Small intestine (tissue), 7 donors: ENCODE data around the gene SRF. TPM values are rescaled to one million over a fixed set of nuclear protein-coding genes. Genes with fewer than 3 reads are reported as not detected.

Source experiments
- DNase-seq, 2 donors: peaks; one replicate each; pipeline versions ENCODE4 v3.0.0 to v3.0.0-alpha.2; 2013
- FAIRE-seq: peaks from 2 replicates; lab custom pipeline; 2012; peaks lifted over from hg19 to GRCh38; lab: Jason Lieb, UNC
- H3K27ac ChIP-seq, 3 donors: one replicate each; pipeline ENCODE4 v1.5.1; 2013; ENCODE audit warnings: low read length in 2 of 3, mild to moderate bottlenecking in 2 of 3, control low read depth in 1 of 3, inconsistent platforms in 1 of 3, low read depth in 1 of 3, moderate library complexity in 1 of 3
- H3K27me3 ChIP-seq, 3 donors: one replicate each; pipeline ENCODE4 v1.6.1; 2013; ENCODE audit warnings: low read length in 3 of 3, inconsistent platforms in 1 of 3; ENCODE audit not compliant: control insufficient read depth in 3 of 3, insufficient read depth in 3 of 3
- H3K36me3 ChIP-seq, 3 donors: one replicate each; pipeline ENCODE4 v1.6.1; 2013; ENCODE audit warnings: low read length in 3 of 3, inconsistent platforms in 1 of 3, low read depth in 1 of 3, mild to moderate bottlenecking in 1 of 3, moderate library complexity in 1 of 3; ENCODE audit not compliant: control insufficient read depth in 3 of 3, insufficient read depth in 2 of 3
- H3K4me1 ChIP-seq, 3 donors: one replicate each; pipeline ENCODE4 v1.6.1; 2013; ENCODE audit warnings: low read length in 2 of 3, inconsistent platforms in 1 of 3, low read depth in 1 of 3, mild to moderate bottlenecking in 1 of 3, moderate library complexity in 1 of 3; ENCODE audit not compliant: control insufficient read depth in 3 of 3, insufficient read depth in 2 of 3
- H3K4me3 ChIP-seq, 3 donors: one replicate each; pipeline ENCODE4 v1.5.1; 2013; ENCODE audit warnings: low read length in 3 of 3, control low read depth in 1 of 3, inconsistent platforms in 1 of 3, low read depth in 1 of 3, mild to moderate bottlenecking in 1 of 3, moderate library complexity in 1 of 3
- H3K9me3 ChIP-seq, 2 donors: one replicate each; pipeline ENCODE4 v1.6.1; 2013; ENCODE audit warnings: low read depth in 1 of 2, low read length in 1 of 2; ENCODE audit not compliant: control insufficient read depth in 2 of 2, insufficient read depth in 1 of 2
- WGBS, 3 donors: extraction: QIAGEN DNeasy Blood & Tissue Kit; methylation state at CpG; one replicate each; pipeline ENCODE4 v1.1.7; 2013; 5-methylcytosine and 5-hydroxymethylcytosine counted together
- polyA plus RNA-seq, 4 donors: library from polyadenylated mRNA; stranded (reverse) in 3 of 4; unstranded in 1 of 4; fragments of 200-250 nt in 3 of 4; fragments of 120-200 nt in 1 of 4; gene quantifications; one replicate each; pipeline versions ENCODE4 v1.2.1 to v1.2.3, GENCODE V29; 2013
- donor health status: healthy with polysubstance abuse.
- donor health status: control.
- donor health status: control.
- donor health status: Bipolar disorder and iron deficiency.
- donor health status: healthy.

SRF gene
- polyA plus RNA-seq, 4 donors: 8.9 to 24.0 (median 16.2) TPM

DNA sequence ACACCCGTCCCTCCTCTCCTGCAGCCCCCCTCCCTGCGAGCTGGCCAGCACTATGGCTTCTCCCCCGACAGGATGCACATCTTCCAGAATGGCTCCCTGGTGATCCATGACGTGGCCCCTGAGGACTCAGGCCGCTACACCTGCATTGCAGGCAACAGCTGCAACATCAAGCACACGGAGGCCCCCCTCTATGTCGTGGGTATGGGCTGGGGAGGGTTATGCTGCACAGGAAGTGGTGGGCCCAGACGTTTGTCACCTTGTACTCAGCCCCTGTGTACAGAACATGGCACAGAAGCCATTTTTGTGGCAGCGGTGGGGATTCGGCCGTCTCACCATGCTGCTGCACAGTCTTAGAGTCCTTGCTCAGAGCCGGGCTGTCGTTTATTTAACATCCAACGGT is 29.0 kb upstream of the SRF start:
- Histone ChIP-seq H3K27me3 (no peaks in the 10 kb centered on the region), H3K4me3 (no peak overlapping the region), H3K9me3 (no peaks in the 10 kb centered on the region), H3K36me3 (peaks cover 0 to 56% (median 0%) of the 10 kb centered on the region in 3 donors), H3K4me1 (peaks cover 0 to 26% (median 3%) of the 10 kb centered on the region in 3 donors), H3K27ac (no peak overlapping the region)
- FAIRE-seq: no peak
- WGBS, 3 donors: 70 to 83% (median 75%) methylated on average over 13 to 14 of the region's 14 CpGs
- DNase-seq: peak in 1 of 2 donors; percentile 6

DNA sequence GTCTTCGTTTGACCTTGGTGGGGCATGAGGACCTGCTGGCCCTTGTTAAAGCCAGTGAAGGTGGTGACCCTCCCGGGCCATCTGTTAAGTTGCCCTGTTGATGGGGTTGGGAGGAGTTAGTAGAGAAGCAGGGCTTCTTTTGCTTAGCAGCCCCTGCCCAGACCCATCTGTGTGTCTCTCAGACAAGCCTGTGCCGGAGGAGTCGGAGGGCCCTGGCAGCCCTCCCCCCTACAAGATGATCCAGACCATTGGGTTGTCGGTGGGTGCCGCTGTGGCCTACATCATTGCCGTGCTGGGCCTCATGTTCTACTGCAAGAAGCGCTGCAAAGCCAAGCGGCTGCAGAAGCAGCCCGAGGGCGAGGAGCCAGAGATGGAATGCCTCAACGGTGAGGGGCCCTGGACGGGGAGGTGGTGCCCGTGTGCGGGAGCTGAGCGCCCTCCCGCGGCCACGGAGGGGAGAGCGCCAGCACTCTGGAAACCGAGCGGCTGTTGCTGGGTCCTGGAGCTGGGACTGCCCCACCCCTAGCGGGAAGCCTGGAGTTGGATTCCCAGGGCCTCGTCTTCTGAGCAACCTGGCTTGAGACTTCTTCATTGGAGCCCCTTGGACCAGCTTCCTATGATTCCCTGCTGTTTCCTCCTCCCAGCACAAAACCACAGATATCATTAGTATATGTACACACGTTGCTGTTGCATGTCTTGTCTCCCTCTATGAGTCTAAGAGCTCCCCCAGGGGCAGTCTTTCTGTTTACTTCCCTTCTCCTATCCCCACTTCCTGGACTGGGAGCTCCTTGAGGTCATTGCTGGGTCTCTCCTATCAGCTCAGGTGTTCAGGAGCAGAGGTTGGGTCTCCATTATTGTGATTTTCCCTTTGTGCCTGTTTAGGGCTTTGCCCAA is 27.6 kb upstream of the SRF start:
- peak overlapping the region in 1 of 3 donors; percentile 42 for H3K27ac ChIP-seq
- FAIRE-seq: no peak
- WGBS, 3 donors: 14 to 19% (median 18%) methylated on average over 25 of the region's 25 CpGs

DNA sequence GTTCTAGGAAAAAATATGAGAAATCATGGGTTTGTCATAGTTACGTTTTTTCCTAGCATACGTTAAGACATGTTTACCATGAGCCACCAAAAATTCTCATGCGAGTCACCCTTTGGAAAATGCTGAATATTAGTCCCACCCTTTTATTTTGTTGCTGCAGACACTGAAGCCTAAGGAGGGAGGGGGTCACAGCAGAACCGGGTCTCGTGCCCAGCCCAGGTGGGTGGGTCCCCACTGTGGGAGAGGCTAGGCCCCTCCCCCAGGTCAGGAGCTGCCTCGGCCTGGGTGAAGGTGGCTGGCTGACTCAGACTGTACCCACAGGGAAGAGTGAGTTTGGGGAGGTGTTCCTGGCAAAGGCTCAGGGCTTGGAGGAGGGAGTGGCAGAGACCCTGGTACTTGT is 26.2 kb upstream of the SRF start:
- DNase-seq: no peak
- Histone ChIP-seq H3K36me3 (peaks cover 0 to 51% (median 0%) of the 10 kb centered on the region in 3 donors), H3K27me3 (no peaks in the 10 kb centered on the region), H3K27ac (no peak overlapping the region), H3K9me3 (no peaks in the 10 kb centered on the region), H3K4me3 (no peak overlapping the region), H3K4me1 (peaks cover 0 to 28% (median 3%) of the 10 kb centered on the region in 3 donors)
- no peak for FAIRE-seq
- WGBS, 3 donors: 62 to 74% (median 73%) methylated on average over 6 of the region's 6 CpGs

More for the DNA sequence above, 27.6 kb upstream of the SRF start:
- Histone ChIP-seq H3K4me1 (peaks cover 0 to 28% (median 3%) of the 10 kb centered on the region in 3 donors), H3K27me3 (no peaks in the 10 kb centered on the region), H3K4me3 (no peak overlapping the region), H3K36me3 (peaks cover 0 to 60% (median 0%) of the 10 kb centered on the region in 3 donors), H3K9me3 (no peaks in the 10 kb centered on the region)
- peak; percentile 71 to 94 for DNase-seq

DNA sequence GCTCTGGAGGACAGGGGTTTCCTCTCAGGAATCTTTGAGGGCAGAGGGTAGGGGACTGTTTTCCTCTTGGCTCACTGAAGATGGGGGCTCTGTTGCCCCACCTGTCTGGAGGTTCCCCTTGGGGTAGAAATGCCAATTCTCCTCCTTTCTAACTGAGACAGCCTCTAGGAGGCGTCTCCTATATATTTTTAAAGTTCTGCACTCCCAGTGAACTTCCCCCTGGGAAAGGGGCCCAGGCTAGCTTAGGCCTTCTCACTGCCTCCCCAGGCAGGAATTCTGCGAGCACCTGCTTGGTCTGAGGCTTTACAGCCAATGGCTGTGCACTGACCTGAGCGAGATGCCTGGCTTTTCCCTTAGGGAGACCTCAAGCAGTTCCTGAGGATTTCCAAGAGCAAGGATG is 24.8 kb upstream of the SRF start:
- DNase-seq (peak in 1 of 2 donors; percentile 65), FAIRE-seq (no peak)
- Histone ChIP-seq H3K4me3 (no peak overlapping the region), H3K9me3 (no peaks in the 10 kb centered on the region), H3K27me3 (no peaks in the 10 kb centered on the region), H3K4me1 (peaks cover 0 to 33% (median 3%) of the 10 kb centered on the region in 3 donors), H3K27ac (peak overlapping the region in 1 of 3 donors; percentile 30), H3K36me3 (peaks cover 0 to 49% (median 0%) of the 10 kb centered on the region in 3 donors)
- WGBS, 3 donors: 57 to 84% (median 77%) methylated on average over 3 of the region's 3 CpGs

DNA sequence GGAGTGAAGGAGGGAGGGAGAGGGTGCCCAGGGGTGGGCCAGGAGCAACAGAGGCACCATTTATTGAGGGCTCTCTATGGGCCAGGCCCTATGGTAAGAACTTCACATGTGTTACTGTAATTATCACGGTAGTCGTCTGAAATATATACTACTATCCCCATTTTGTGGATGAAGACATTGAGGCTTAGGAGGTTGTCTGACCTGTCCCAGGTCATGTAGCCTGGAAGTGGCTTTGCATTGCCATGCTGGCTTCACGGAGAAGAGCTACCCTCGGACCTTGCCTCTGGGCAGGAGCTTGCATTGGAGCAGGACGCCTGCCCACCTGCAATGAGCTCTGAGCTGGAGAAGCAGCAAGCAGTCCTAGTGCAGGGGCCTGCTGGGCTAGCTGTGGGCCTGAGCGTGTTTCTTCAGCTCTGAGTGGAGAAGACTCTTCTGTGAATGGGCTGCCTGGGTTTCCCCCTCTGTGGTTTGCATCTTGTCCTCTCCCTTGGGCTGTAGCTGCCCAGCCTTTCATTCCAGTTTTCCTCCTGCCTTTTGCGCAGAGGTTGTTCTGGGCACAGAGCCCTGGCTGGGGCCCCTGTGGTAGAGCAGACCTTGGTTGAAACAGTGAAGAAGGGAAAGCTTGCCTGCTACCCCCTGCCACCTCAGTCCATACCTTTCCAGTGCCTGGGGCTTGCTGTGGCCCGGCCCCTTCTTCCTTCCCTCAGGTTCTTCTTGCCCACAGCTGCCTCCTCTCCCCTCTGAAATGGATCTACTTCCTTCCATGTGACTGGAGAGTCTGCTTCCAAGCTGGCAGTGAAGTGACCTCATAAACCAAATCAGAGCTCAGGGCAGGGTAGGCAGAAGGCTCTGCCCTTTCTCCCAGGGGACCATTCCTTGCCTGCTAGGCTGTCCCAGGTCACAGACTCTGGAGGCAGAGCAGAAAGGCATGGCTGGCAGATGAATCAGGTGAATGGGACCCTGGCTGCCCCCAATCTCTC is 24.1 kb upstream of the SRF start:
- FAIRE-seq (no peak), DNase-seq (no peak)
- Histone ChIP-seq H3K4me3 (no peak overlapping the region), H3K36me3 (peaks cover 0 to 42% (median 0%) of the 10 kb centered on the region in 3 donors), H3K27me3 (no peaks in the 10 kb centered on the region), H3K27ac (no peak overlapping the region), H3K4me1 (peaks cover 0 to 33% (median 3%) of the 10 kb centered on the region in 3 donors), H3K9me3 (no peaks in the 10 kb centered on the region)
- WGBS, 3 donors: 90 to 93% (median 91%) methylated on average over 8 of the region's 8 CpGs

DNA sequence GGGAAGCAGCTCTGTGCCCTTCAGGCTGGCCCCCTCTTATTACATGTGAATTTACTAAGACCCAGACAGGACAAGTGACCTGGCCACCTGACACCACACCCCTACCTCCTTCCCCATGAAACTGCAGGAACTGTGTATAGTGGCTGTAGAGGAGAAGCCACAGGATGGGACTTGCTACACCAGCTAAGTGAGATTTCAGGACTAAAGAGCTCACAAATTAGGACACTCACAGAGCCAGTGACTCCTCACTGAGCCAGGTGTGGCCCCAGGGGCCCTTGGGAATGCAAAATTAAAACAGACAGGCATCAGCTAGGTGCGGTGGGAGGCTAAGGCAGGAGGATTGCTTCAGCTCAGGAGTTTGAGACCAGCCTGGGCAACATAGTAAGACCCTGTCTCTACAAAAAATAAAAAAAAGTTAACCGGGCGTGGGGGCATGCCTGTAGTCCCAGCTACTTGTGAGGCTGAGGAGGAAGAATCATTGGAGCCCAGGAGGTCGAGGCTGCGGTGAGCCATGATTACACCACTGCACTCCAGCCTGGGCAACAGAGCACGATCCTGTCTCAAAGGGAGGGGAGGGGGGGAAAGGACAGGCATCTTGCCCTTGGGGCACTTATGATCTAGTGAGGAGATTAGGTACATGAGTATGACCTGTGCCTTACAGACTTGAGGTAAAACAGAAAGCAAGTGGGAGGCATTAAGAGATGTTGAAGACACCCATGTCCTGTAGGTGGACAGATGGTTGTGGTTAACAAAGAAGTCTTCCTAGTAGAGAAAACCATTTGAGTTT is 23.2 kb upstream of the SRF start:
- H3K4me1 ChIP-seq: peaks cover 0 to 31% (median 3%) of the 10 kb centered on the region in 3 donors
- H3K27ac ChIP-seq: no peak overlapping the region
- H3K9me3 ChIP-seq: no peaks in the 10 kb centered on the region
- no peaks in the 10 kb centered on the region for H3K27me3 ChIP-seq
- WGBS, 3 donors: 89 to 95% (median 93%) methylated on average over 6 of the region's 6 CpGs
- peaks cover 0 to 39% (median 0%) of the 10 kb centered on the region in 3 donors for H3K36me3 ChIP-seq
- FAIRE-seq: no peak
- DNase-seq: no peak
- H3K4me3 ChIP-seq: no peak overlapping the region

DNA sequence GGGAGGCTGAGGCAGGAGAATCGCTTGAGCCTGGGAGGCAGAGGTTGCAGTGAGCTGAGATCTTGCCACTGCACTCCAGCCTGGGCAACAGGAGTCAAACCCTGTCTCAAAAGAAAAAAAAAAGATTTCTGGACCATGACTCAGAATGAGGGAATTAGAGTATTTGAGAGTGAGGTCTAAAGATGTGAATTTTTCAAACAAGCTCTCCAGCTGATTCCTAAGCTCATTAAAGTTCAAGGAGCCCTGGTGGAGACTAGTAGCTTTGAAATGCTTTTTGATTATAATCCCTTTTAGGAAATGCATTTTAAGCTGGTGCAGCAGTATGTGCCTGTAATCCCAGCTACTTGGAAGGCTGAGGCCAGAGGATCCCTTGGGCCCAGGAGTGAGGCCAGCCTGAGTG is 21.8 kb upstream of the SRF start:
- no peak for FAIRE-seq
- Histone ChIP-seq H3K9me3 (no peaks in the 10 kb centered on the region), H3K27ac (no peak overlapping the region), H3K36me3 (peaks cover 0 to 41% (median 0%) of the 10 kb centered on the region in 3 donors), H3K4me3 (no peak overlapping the region), H3K4me1 (peaks cover 0 to 22% (median 0%) of the 10 kb centered on the region in 3 donors), H3K27me3 (no peaks in the 10 kb centered on the region)
- no peak for DNase-seq
- 94 to 100% (median 97%) methylated on average over 1 of the region's 1 CpG for WGBS, 3 donors
